H9 (cell line): ENCODE results near the gene MAST4. TPM values are rescaled to one million over a fixed set of nuclear protein-coding genes. Genes with fewer than 3 reads are reported as not detected.

ENCODE experiments used
- DNase-seq: peaks from one replicate; pipeline ENCODE4 v3.0.0-alpha.2; 2017
- H2AFZ ChIP-seq: one replicate; pipeline ENCODE4 v1.6.1; 2013; ENCODE audit warnings: mild to moderate bottlenecking, low read length, control low read depth, moderate library complexity
- H2AK5ac ChIP-seq: 2 replicates; pipeline ENCODE4 v1.6.1; 2013; ENCODE audit warnings: low read length, control low read depth, mixed read lengths; ENCODE audit not compliant: insufficient read length
- H2BK120ac ChIP-seq: one replicate; pipeline ENCODE4 v1.6.1; 2013; ENCODE audit warnings: low read depth, mild to moderate bottlenecking, low read length, control low read depth, inconsistent platforms; ENCODE audit not compliant: poor library complexity, severe bottlenecking
- H2BK12ac ChIP-seq: 2 replicates; pipeline ENCODE4 v1.6.1; 2013; ENCODE audit warnings: low read length, control low read depth, mixed read lengths, low read depth; ENCODE audit not compliant: insufficient read length
- H2BK15ac ChIP-seq: 2 replicates; pipeline ENCODE4 v1.6.1; 2013; ENCODE audit warnings: low read depth, low read length, control low read depth
- H2BK20ac ChIP-seq: one replicate; pipeline ENCODE4 v1.6.1; 2013; ENCODE audit warnings: low read depth, mild to moderate bottlenecking, low read length, control low read depth, inconsistent platforms; ENCODE audit not compliant: poor library complexity, severe bottlenecking
- H2BK5ac ChIP-seq: 2 replicates; pipeline ENCODE4 v1.6.1; 2013; ENCODE audit warnings: low read length, control low read depth, mixed read lengths; ENCODE audit not compliant: insufficient read length
- H3K14ac ChIP-seq: 2 replicates; pipeline ENCODE4 v1.6.1; 2013; ENCODE audit warnings: low read length, control low read depth; ENCODE audit not compliant: insufficient read depth
- H3K18ac ChIP-seq: 2 replicates; pipeline ENCODE4 v1.6.1; 2013; ENCODE audit warnings: low read depth, mild to moderate bottlenecking, mixed read lengths, low read length, control low read depth; ENCODE audit not compliant: insufficient read length
- H3K23ac ChIP-seq: 2 replicates; pipeline ENCODE4 v1.6.1; 2013; ENCODE audit warnings: low read length, control low read depth, mixed read lengths, low read depth; ENCODE audit not compliant: insufficient read length
- H3K23me2 ChIP-seq: 2 replicates; pipeline ENCODE4 v1.6.1; 2013; ENCODE audit warnings: low read depth, mild to moderate bottlenecking, mixed read lengths, low read length, control low read depth; ENCODE audit not compliant: insufficient read length, poor library complexity, severe bottlenecking
- H3K27ac ChIP-seq: 2 replicates; pipeline ENCODE4 v1.5.1; 2013; ENCODE audit warnings: low read length, control low read depth, mixed read lengths, low read depth; ENCODE audit not compliant: insufficient read length
- H3K27me3 ChIP-seq: 2 replicates; pipeline ENCODE4 v1.6.1; 2013; ENCODE audit warnings: low read length, control low read depth, inconsistent platforms; ENCODE audit not compliant: insufficient read depth
- H3K4ac ChIP-seq: 2 replicates; pipeline ENCODE4 v1.6.1; 2013; ENCODE audit warnings: low read depth, mild to moderate bottlenecking, control low read depth, inconsistent platforms, low read length, moderate library complexity
- H3K4me1 ChIP-seq: 2 replicates; pipeline ENCODE4 v1.6.1; 2013; ENCODE audit warnings: low read length, control low read depth, inconsistent platforms; ENCODE audit not compliant: insufficient read depth
- H3K4me2 ChIP-seq: 2 replicates; pipeline ENCODE4 v1.6.1; 2013; ENCODE audit warnings: low read length, control low read depth, mixed read lengths; ENCODE audit not compliant: insufficient read length, insufficient read depth
- H3K56ac ChIP-seq: 2 replicates; pipeline ENCODE4 v1.6.1; 2013; ENCODE audit warnings: low read depth, mild to moderate bottlenecking, mixed read lengths, low read length, control low read depth; ENCODE audit not compliant: insufficient read length
- H3K79me1 ChIP-seq: 2 replicates; pipeline ENCODE4 v1.6.1; 2013; ENCODE audit warnings: low read depth, mild to moderate bottlenecking, moderate library complexity, low read length, control low read depth, inconsistent platforms; ENCODE audit not compliant: insufficient read depth, poor library complexity, severe bottlenecking
- H3K79me2 ChIP-seq: 2 replicates; pipeline ENCODE4 v1.6.1; 2013; ENCODE audit warnings: low read length, control low read depth, inconsistent platforms; ENCODE audit not compliant: insufficient read depth
- H3K9ac ChIP-seq: 2 replicates; pipeline ENCODE4 v1.6.1; 2013; ENCODE audit warnings: low read length, control low read depth, mixed read lengths; ENCODE audit not compliant: insufficient read length; ENCODE audit errors: extremely low read depth
- H3K9me3 ChIP-seq: one replicate; pipeline ENCODE4 v1.6.1; 2013; ENCODE audit warnings: low read depth, low read length, inconsistent platforms; ENCODE audit not compliant: control insufficient read depth
- H3T11ph ChIP-seq: one replicate; pipeline ENCODE4 v1.6.1; 2013; ENCODE audit warnings: mild to moderate bottlenecking, low read length, control low read depth, inconsistent platforms
- H4K20me1 ChIP-seq: one replicate; pipeline ENCODE4 v1.6.1; 2013; ENCODE audit not compliant: control insufficient read depth, insufficient read length, insufficient read depth
- H4K5ac ChIP-seq: 2 replicates; pipeline ENCODE4 v1.6.1; 2013; ENCODE audit warnings: low read depth, mild to moderate bottlenecking, mixed read lengths, low read length, control low read depth; ENCODE audit not compliant: insufficient read length
- H4K8ac ChIP-seq: replicated peaks from 2 replicates; pipeline ENCODE4 v1.6.1; 2013; ENCODE audit warnings: low read length, control low read depth, mixed read lengths, low read depth; ENCODE audit not compliant: insufficient read length
- H4K91ac ChIP-seq: 2 replicates; pipeline ENCODE4 v1.6.1; 2013; ENCODE audit warnings: low read depth, mild to moderate bottlenecking, moderate library complexity, mixed read lengths, low read length, control low read depth; ENCODE audit not compliant: insufficient read length
- H3K27ac Mint-ChIP-seq, 3 experiments: 2 replicates in 2 of 3; 3 replicates in 1 of 3; pipeline ENCODE4 v1.8.0; 2020 to 2021; ENCODE audit warnings: mixed read lengths in 3 of 3, mild to moderate bottlenecking in 1 of 3, moderate library complexity in 1 of 3
- H3K27me3 Mint-ChIP-seq: 2 replicates; pipeline ENCODE4 v1.8.0; 2021; ENCODE audit warnings: low read depth, mild to moderate bottlenecking, moderate library complexity, mixed read lengths
- H3K36me3 Mint-ChIP-seq, 3 experiments: 2 replicates in 2 of 3; 3 replicates in 1 of 3; pipeline ENCODE4 v1.8.0; 2020 to 2021; ENCODE audit warnings: low read depth in 3 of 3, mixed read lengths in 3 of 3; ENCODE audit not compliant: insufficient read depth in 1 of 3
- H3K4me1 Mint-ChIP-seq, 2 experiments: 2 replicates each; pipeline ENCODE4 v1.8.0; 2020; ENCODE audit warnings: mixed read lengths in 2 of 2
- H3K4me3 Mint-ChIP-seq, 2 experiments: 2 replicates in 1 of 2; 3 replicates in 1 of 2; pipeline ENCODE4 v1.8.0; 2020 to 2021; ENCODE audit warnings: mild to moderate bottlenecking in 2 of 2, mixed read lengths in 2 of 2, moderate library complexity in 1 of 2
- H3K9me3 Mint-ChIP-seq, 2 experiments: 2 replicates in 1 of 2; 3 replicates in 1 of 2; pipeline ENCODE4 v1.8.0; 2020; ENCODE audit warnings: mild to moderate bottlenecking in 2 of 2, mixed read lengths in 2 of 2, moderate library complexity in 1 of 2
- CTCF ChIP-seq: fragments of 200-600 bp; sonication (generic); conservative IDR thresholded peaks from 3 replicates; pipeline ENCODE4 v1.8.0; 2021; ENCODE audit warnings: antibody characterized with exemption, mild to moderate bottlenecking
- WGBS: extraction: QIAGEN DNeasy Blood & Tissue Kit; methylation state at CpG from one replicate; pipeline ENCODE4 v1.1.7; 2013; ENCODE audit warnings: missing lambda C conversion rate, low lambda C conversion rate, mixed read lengths; ENCODE audit not compliant: insufficient read length; ENCODE audit errors: extremely low coverage; 5-methylcytosine and 5-hydroxymethylcytosine counted together
- total RNA-seq: library from RNA; stranded (reverse); gene quantifications from 2 replicates; pipeline ENCODE4 v1.2.1, GENCODE V29; 2021

Gene MAST4
- total RNA-seq, 1 experiment from 2014 or later = 3.7 TPM

GRCh38 chr5:66573733-66574132 lies 22.5 kb upstream of the MAST4 start:
- H3K27ac Mint-ChIP-seq = no peak overlapping the region
- no peak overlapping the region for H2BK5ac ChIP-seq
- H3K9me3 Mint-ChIP-seq = no peaks in the 10 kb centered on the region; a peak in 1 of 5 replicates
- no peak overlapping the region for H2AK5ac ChIP-seq
- H3K23me2 ChIP-seq = no peaks in the 10 kb centered on the region
- no peak overlapping the region for H2BK15ac ChIP-seq
- no peak overlapping the region for H3K27ac ChIP-seq
- H3K9ac ChIP-seq = no peak overlapping the region
- H3K79me2 ChIP-seq = no peaks in the 10 kb centered on the region
- H2AFZ ChIP-seq = no peak overlapping the region
- no peaks in the 10 kb centered on the region for H4K20me1 ChIP-seq
- no peak overlapping the region for H2BK20ac ChIP-seq
- no peaks in the 10 kb centered on the region for H3K36me3 Mint-ChIP-seq
- no peaks in the 10 kb centered on the region for H3K9me3 ChIP-seq
- H3K4me1 ChIP-seq = no peaks in the 10 kb centered on the region
- H4K8ac ChIP-seq = no peak overlapping the region
- no peak overlapping the region for H4K91ac ChIP-seq
- H3K23ac ChIP-seq = no peak overlapping the region
- H3K4me2 ChIP-seq = no peak overlapping the region
- H3K79me1 ChIP-seq = no peaks in the 10 kb centered on the region
- H2BK12ac ChIP-seq = no peak overlapping the region
- WGBS = no CpG with 5 or more reads among the region's 2 CpGs
- H3K27me3 ChIP-seq = no peaks in the 10 kb centered on the region
- no peak for TF ChIP-seq CTCF
- no peak overlapping the region for H3K4ac ChIP-seq
- H3K56ac ChIP-seq = no peak overlapping the region
- H3K4me1 Mint-ChIP-seq = no peaks in the 10 kb centered on the region
- no peak overlapping the region for H3K18ac ChIP-seq
- DNase-seq = no peak
- no peak overlapping the region for H3T11ph ChIP-seq
- H3K27me3 Mint-ChIP-seq = peaks cover 4% of the 10 kb centered on the region; the same call in 1 of the 2 replicates
- H4K5ac ChIP-seq = no peak overlapping the region
- no peak overlapping the region for H2BK120ac ChIP-seq
- H3K4me3 Mint-ChIP-seq = no peak overlapping the region
- no peak overlapping the region for H3K14ac ChIP-seq
